A549 (cell line): ENCODE results near the gene TRIM41. TPM values are rescaled to one million over a fixed set of nuclear protein-coding genes. Genes with fewer than 3 reads are reported as not detected.

ENCODE experiments used
- ATAC-seq, 2 experiments: fragments of 200-7000 bp in 1 of 2; fragments of >200 bp in 1 of 2; cut with Nextera tagmentation in 1 of 2; cut with Tn5 transposase in 1 of 2; 3 replicates each; pipeline versions ENCODE4 v1.8.0 to v1.9.1; 2018 to 2020; ENCODE audit warnings: mild to moderate bottlenecking in 1 of 2, moderate library complexity in 1 of 2
- CTCF ChIA-PET: fragments of 300-600 bp; sonication (Branson Sonifier 250); formaldehyde crosslinking; extraction: SDS; loops from one replicate; lab custom pipeline; 2021; ENCODE audit warnings: antibody characterized with exemption, inconsistent platforms; lab: Yijun Ruan, JAX
- POLR2A ChIA-PET: fragments of 350-600 bp; formaldehyde crosslinking; extraction: SDS; loops from one replicate; lab custom pipeline; 2021; ENCODE audit warnings: antibody characterized with exemption, inconsistent platforms; lab: Yijun Ruan, JAX
- DNase-seq, 2 experiments: peaks; one replicate each; pipeline versions ENCODE4 v3.0.0 to v3.0.0-alpha.2; 2011 to 2016; ENCODE audit warnings: low read depth in 1 of 2, low spot score in 1 of 2
- FAIRE-seq: peaks from 2 replicates; lab custom pipeline; 2011; peaks lifted over from hg19 to GRCh38; lab: Jason Lieb, UNC
- H3K27ac ChIP-seq, 2 experiments: fragments of >200 bp; sonication (Bioruptor Twin); formaldehyde crosslinking; 3 replicates each; pipeline ENCODE4 v1.5.1; 2016 to 2017
- H3K4me1 ChIP-seq: fragments of >200 bp; sonication (Bioruptor Twin); formaldehyde crosslinking; 3 replicates; pipeline ENCODE4 v1.6.1; 2016
- H3K4me2 ChIP-seq: fragments of >200 bp; sonication (Bioruptor Twin); formaldehyde crosslinking; 3 replicates; pipeline ENCODE4 v1.6.1; 2016
- H3K4me3 ChIP-seq: fragments of >200 bp; sonication (Bioruptor Twin); formaldehyde crosslinking; 3 replicates; pipeline ENCODE4 v1.5.1; 2016
- H3K9me3 ChIP-seq: fragments of >200 bp; sonication (Bioruptor Twin); formaldehyde crosslinking; 3 replicates; pipeline ENCODE4 v1.6.1; 2016
- ATOH8 ChIP-seq: fragments of 250-450 bp; sonication (Bioruptor Pico); IDR thresholded peaks from 2 replicates; pipeline ENCODE4 v1.5.0; 2020; ENCODE audit warnings: low read depth, mild to moderate bottlenecking, moderate library complexity
- BCL3 ChIP-seq: fragments of >200 bp; sonication (Bioruptor Twin); formaldehyde crosslinking; IDR thresholded peaks from 3 replicates; pipeline ENCODE4 v1.6.1; 2016
- CBX8 ChIP-seq: fragments of 200-600 bp; sonication (generic); IDR thresholded peaks from 2 replicates; pipeline ENCODE4 v1.6.1; 2016
- CEBPB ChIP-seq, 2 experiments: fragments of >200 bp in 1 of 2; sonication (Bioruptor Twin) in 1 of 2; formaldehyde crosslinking in 1 of 2; IDR thresholded peaks; 2 replicates each; pipeline ENCODE4 v1.6.1; 2012 to 2016
- CHD2 ChIP-seq: fragments of 150-350 bp; IDR thresholded peaks from 2 replicates; pipeline ENCODE4 v1.6.1; 2014; ENCODE audit warnings: low read length; ENCODE audit not compliant: partially characterized antibody
- E2F6 ChIP-seq: IDR thresholded peaks from 2 replicates; pipeline ENCODE4 v1.6.1; 2012; ENCODE audit warnings: low read depth, borderline replicate concordance
- EHF ChIP-seq: fragments of 250-450 bp; sonication (Bioruptor Pico); IDR thresholded peaks from 2 replicates; pipeline ENCODE4 v1.5.0; 2020; ENCODE audit warnings: mild to moderate bottlenecking
- HOXA7 ChIP-seq: fragments of 250-450 bp; sonication (Bioruptor Pico); IDR thresholded peaks from 2 replicates; pipeline ENCODE4 v1.5.0; 2020; ENCODE audit warnings: mild to moderate bottlenecking, moderate library complexity
- HOXB13 ChIP-seq: fragments of 250-450 bp; sonication (Bioruptor Pico); IDR thresholded peaks from 2 replicates; pipeline ENCODE4 v1.5.0; 2020; ENCODE audit warnings: low read depth, mild to moderate bottlenecking, moderate library complexity
- JUN ChIP-seq, 2 experiments: fragments of >200 bp; sonication (Bioruptor Twin); formaldehyde crosslinking; IDR thresholded peaks; 2 replicates in 1 of 2; 3 replicates in 1 of 2; pipeline ENCODE4 v1.6.1; 2016 to 2017
- MAFK ChIP-seq: fragments of 450-650 bp; IDR thresholded peaks from 2 replicates; pipeline ENCODE4 v1.6.1; 2014; ENCODE audit not compliant: partially characterized antibody
- MAX ChIP-seq: IDR thresholded peaks from 2 replicates; pipeline ENCODE4 v1.6.1; 2012
- MAZ ChIP-seq: fragments of 150-350 bp; IDR thresholded peaks from 2 replicates; pipeline ENCODE4 v1.6.1; 2014; ENCODE audit warnings: antibody characterized with exemption, low read depth, low read length, borderline replicate concordance
- MYC ChIP-seq: IDR thresholded peaks from 2 replicates; pipeline ENCODE4 v1.6.1; 2012; ENCODE audit warnings: mild to moderate bottlenecking, inconsistent platforms, low read length, improper control_type of control experiment, borderline replicate concordance
- NFE2L2 ChIP-seq: fragments of 150-350 bp; conservative IDR thresholded peaks from 2 replicates; pipeline ENCODE4 v1.6.1; 2014; ENCODE audit warnings: low read length
- NPAS2 ChIP-seq: fragments of 250-450 bp; sonication (Bioruptor Pico); IDR thresholded peaks from 2 replicates; pipeline ENCODE4 v1.8.0; 2022; ENCODE audit warnings: mild to moderate bottlenecking, moderate library complexity, borderline replicate concordance
- PBX3 ChIP-seq: IDR thresholded peaks from 2 replicates; pipeline ENCODE4 v1.6.1; 2012
- PHF8 ChIP-seq: fragments of 200-600 bp; sonication (generic); IDR thresholded peaks from 2 replicates; pipeline ENCODE4 v1.6.1; 2016; ENCODE audit warnings: low read depth, mild to moderate bottlenecking, antibody characterized with exemption, moderate library complexity, borderline replicate concordance
- POLR2A ChIP-seq: IDR thresholded peaks from 2 replicates; pipeline ENCODE4 v1.6.1; 2012; ENCODE audit warnings: mild to moderate bottlenecking, low read length
- POLR2AphosphoS2 ChIP-seq: conservative IDR thresholded peaks from 2 replicates; pipeline ENCODE4 v1.6.1; 2012; ENCODE audit warnings: low read length, improper control_type of control experiment, inconsistent platforms
- RAD21 ChIP-seq, 2 experiments: fragments of >200 bp in 1 of 2; sonication (Bioruptor Twin) in 1 of 2; formaldehyde crosslinking in 1 of 2; IDR thresholded peaks in 1 of 2; conservative IDR thresholded peaks in 1 of 2; 2 replicates in 1 of 2; 3 replicates in 1 of 2; pipeline ENCODE4 v1.6.1; 2012 to 2018; ENCODE audit warnings: inconsistent platforms in 1 of 2
- RARB ChIP-seq: fragments of 250-450 bp; sonication (Bioruptor Pico); IDR thresholded peaks from 2 replicates; pipeline ENCODE4 v1.8.0; 2021; ENCODE audit warnings: mild to moderate bottlenecking, moderate library complexity
- REST ChIP-seq: fragments of 200-600 bp; sonication (generic); IDR thresholded peaks from 2 replicates; pipeline ENCODE4 v1.6.1; 2016; ENCODE audit warnings: antibody characterized with exemption, mild to moderate bottlenecking, moderate library complexity
- RFX5 ChIP-seq: fragments of 450-650 bp; IDR thresholded peaks from 2 replicates; pipeline ENCODE4 v1.7.1; 2014; ENCODE audit warnings: antibody characterized with exemption, mild to moderate bottlenecking, moderate library complexity
- RNF2 ChIP-seq: fragments of 200-600 bp; sonication (generic); IDR thresholded peaks from 2 replicates; pipeline ENCODE4 v1.6.1; 2016; ENCODE audit warnings: low read depth, mild to moderate bottlenecking, antibody characterized with exemption, moderate library complexity, borderline replicate concordance
- SMC3 ChIP-seq: fragments of >200 bp; sonication (Bioruptor Twin); formaldehyde crosslinking; IDR thresholded peaks from 3 replicates; pipeline ENCODE4 v1.6.1; 2018; ENCODE audit warnings: inconsistent platforms
- SREBF2 ChIP-seq: fragments of 450-650 bp; IDR thresholded peaks from 2 replicates; pipeline ENCODE4 v1.6.1; 2014; ENCODE audit warnings: mild to moderate bottlenecking, moderate library complexity
- TFCP2L1 ChIP-seq: fragments of 250-450 bp; sonication (Bioruptor Pico); IDR thresholded peaks from 2 replicates; pipeline ENCODE4 v1.5.0; 2021; ENCODE audit warnings: mild to moderate bottlenecking
- TP53 ChIP-seq: fragments of 250-450 bp; sonication (Bioruptor Pico); IDR thresholded peaks from 2 replicates; pipeline ENCODE4 v1.5.0; 2021; ENCODE audit warnings: mild to moderate bottlenecking, moderate library complexity
- USF2 ChIP-seq: fragments of 450-650 bp; IDR thresholded peaks from 2 replicates; pipeline ENCODE4 v1.6.1; 2014; ENCODE audit warnings: antibody characterized with exemption
- ZC3H11A ChIP-seq: fragments of 450-650 bp; IDR thresholded peaks from 2 replicates; pipeline ENCODE4 v1.6.1; 2014; ENCODE audit warnings: antibody characterized with exemption, mild to moderate bottlenecking
- WGBS: methylation state at CpG from one replicate; pipeline ENCODE4 v1.1.6; 2017; ENCODE audit errors: missing lambda C conversion rate; 5-methylcytosine and 5-hydroxymethylcytosine counted together
- polyA plus RNA-seq, 4 experiments: library from polyadenylated mRNA; depleted of rRNA in 3 of 4; stranded (reverse); fragments of >200 nt; fragmentation: RNase III in 1 of 4; extraction: RNeasy Plus Mini Kit Qiagen cat#74134 plus additional on column Dnase treatment in 1 of 4; gene quantifications; 2 replicates in 3 of 4; 3 replicates in 1 of 4; pipeline ENCODE4 v1.2.3, GENCODE V29; 2011 to 2017

TRIM41 gene
- polyA plus RNA-seq, 2 of the 4 experiments (the other 2 are of a cell fraction): 22.7 to 32.5 TPM

- 2% methylated on average over 32 of the region's 64 CpGs for WGBS
- ChIA-PET POLR2A (interaction anchor here (1.0 to 6.4 kb wide), 13 partner anchors 8 to 383 kb away, joined by 3 to 159 read pairs (median 5); partner anchors contain the start of genes RACK1, TRIM41 and TRIM7), CTCF (interaction anchor here (0.6 to 4.5 kb wide), 12 partner anchors 10 to 863 kb away, joined by 3 to 36 read pairs (median 3); partner anchors contain the start of gene TRIM7)
- Histone ChIP-seq H3K4me3 (peak overlapping the region; percentile 82), H3K4me2 (peak overlapping the region; percentile 99), H3K4me1 (peaks cover 12% of the 10 kb centered on the region), H3K27ac (peak overlapping the region; percentile 96), H3K9me3 (no peaks in the 10 kb centered on the region)
- DNase-seq (peak; percentile 65 to 96), ATAC-seq (peak; percentile 48 to 69), FAIRE-seq (no peak)
- no peak for TF ChIP-seq TFCP2L1
- TF ChIP-seq RNF2: no peak
- TF ChIP-seq ZC3H11A: no peak
- TF ChIP-seq POLR2AphosphoS2: no peak
- TF ChIP-seq CBX8: no peak
- TF ChIP-seq REST: no peak
- TF ChIP-seq RFX5: no peak
- no peak for TF ChIP-seq USF2
- peak; percentile 14; the same call in 1 of the 2 replicates for TF ChIP-seq E2F6
- peak; percentile 46 for TF ChIP-seq MAX
- TF ChIP-seq MYC: no peak; the same call in 1 of the 2 replicates
- peak; percentile 15; the same call in 1 of the 2 replicates for TF ChIP-seq PBX3
- TF ChIP-seq RARB: peak; percentile 62; the same call in 1 of the 2 replicates
- no peak for TF ChIP-seq NPAS2 (CRISPR knock-in tag)
- no peak for TF ChIP-seq HOXB13 (CRISPR knock-in tag)
- peak; percentile 97 for TF ChIP-seq SREBF2
- no peak for TF ChIP-seq TP53
- TF ChIP-seq JUN (IDR thresholded peaks at IDR 0.05): peak in 1 of 2 experiments; percentile 81; a peak in 3 of 5 replicates
- TF ChIP-seq MAFK: no peak
- TF ChIP-seq MAZ: peak; percentile 10; the same call in 1 of the 2 replicates
- peak; percentile 16; the same call in 1 of the 3 replicates for TF ChIP-seq SMC3
- TF ChIP-seq POLR2A: peak; percentile 71
- TF ChIP-seq PHF8: peak; percentile 74; the same call in 1 of the 2 replicates
- no peak for TF ChIP-seq ATOH8 (CRISPR knock-in tag)
- peak; percentile 59; the same call in 1 of the 3 replicates for TF ChIP-seq BCL3
- TF ChIP-seq CHD2: no peak
- peak; percentile 57; the same call in 1 of the 2 replicates for TF ChIP-seq EHF (CRISPR knock-in tag)
- TF ChIP-seq RAD21 (conservative IDR thresholded peaks at IDR 0.05 in 1 of 2, IDR thresholded peaks at IDR 0.05 in 1 of 2): 0 out of 5 replicates have a peak, but pooled peaks of 1 of the 2 experiments have one; percentile 29
- TF ChIP-seq NFE2L2: no peak
- no peak for TF ChIP-seq HOXA7 (CRISPR knock-in tag)
- peak in 1 of 2 experiments; percentile 35; a peak in 1 of 4 replicates for TF ChIP-seq CEBPB (IDR thresholded peaks at IDR 0.05)
Measured at GRCh38 chr5:181191526-181192336, 31.4 kb upstream of the TRIM41 start.
